H1 (cell line): ENCODE data around the gene THOC5. TPM values are rescaled to one million over a fixed set of nuclear protein-coding genes. Genes with fewer than 3 reads are reported as not detected.

Experiments
- ASH2L ChIP-seq: fragments of 200-600, 300-600 bp; sonication (generic); IDR thresholded peaks from one replicate; pipeline ENCODE4 v1.7.1; 2017; ENCODE audit warnings: low read length
- BRCA1 ChIP-seq: IDR thresholded peaks from 2 replicates; pipeline ENCODE4 v1.6.1; 2012; ENCODE audit warnings: low read depth, low read length, improper control_type of control experiment
- PHF8 ChIP-seq: fragments of 200-600 bp; sonication (generic); conservative IDR thresholded peaks from 2 replicates; pipeline ENCODE4 v1.7.1; 2012; ENCODE audit warnings: low read depth, mild to moderate bottlenecking, inconsistent platforms, low read length, moderate library complexity
- SIN3A ChIP-seq, 2 experiments: IDR thresholded peaks in 1 of 2; conservative IDR thresholded peaks in 1 of 2; 2 replicates each; pipeline ENCODE4 v1.6.1; 2011 to 2012; ENCODE audit warnings: low read length in 2 of 2, improper control_type of control experiment in 1 of 2, low read depth in 1 of 2, mild to moderate bottlenecking in 1 of 2
- TAF7 ChIP-seq: optimal IDR thresholded peaks from 2 replicates; pipeline ENCODE3; 2011; ENCODE audit warnings: low read depth, mild to moderate bottlenecking, inconsistent platforms, low read length, moderate library complexity, borderline replicate concordance
- polyA plus RNA-seq, 7 experiments: library from polyadenylated mRNA; depleted of rRNA in 3 of 7; stranded (reverse) in 5 of 7; unstranded in 2 of 7; fragments of >200 nt in 5 of 7; fragments of 200-250 nt in 2 of 7; gene quantifications; 1 replicate in 5 of 7; 2 replicates in 1 of 7; 4 replicates in 1 of 7; pipeline versions ENCODE4 v1.2.1 to v1.2.3, GENCODE V29; 2011 to 2013; ENCODE audit warnings: missing spikeins in 2 of 7, mixed read lengths in 2 of 7
- total RNA-seq: library from RNA; stranded (reverse); fragmentation: NEBNext Ultra II Directional; extraction: Animal tissue kit (Norgen Biotek cat#: 25700); gene quantifications from 2 replicates; pipeline ENCODE4 v1.2.1, GENCODE V29; 2021
- TF ChIP-seq, protein P1 (sequence below): fragments of 300-600 bp; sonication (generic); IDR thresholded peaks from 2 replicates; pipeline ENCODE4 v1.7.1; 2012; ENCODE audit warnings: low read length, moderate library complexity, mild to moderate bottlenecking, inconsistent platforms; ENCODE audit not compliant: insufficient replicate concordance

THOC5 gene
- total and polyA plus RNA-seq, 2 of the 8 experiments (the other 6 are each of a cell fraction or from before 2014, with no cell fraction given) = 27.7 to 65.7 TPM

DNA sequence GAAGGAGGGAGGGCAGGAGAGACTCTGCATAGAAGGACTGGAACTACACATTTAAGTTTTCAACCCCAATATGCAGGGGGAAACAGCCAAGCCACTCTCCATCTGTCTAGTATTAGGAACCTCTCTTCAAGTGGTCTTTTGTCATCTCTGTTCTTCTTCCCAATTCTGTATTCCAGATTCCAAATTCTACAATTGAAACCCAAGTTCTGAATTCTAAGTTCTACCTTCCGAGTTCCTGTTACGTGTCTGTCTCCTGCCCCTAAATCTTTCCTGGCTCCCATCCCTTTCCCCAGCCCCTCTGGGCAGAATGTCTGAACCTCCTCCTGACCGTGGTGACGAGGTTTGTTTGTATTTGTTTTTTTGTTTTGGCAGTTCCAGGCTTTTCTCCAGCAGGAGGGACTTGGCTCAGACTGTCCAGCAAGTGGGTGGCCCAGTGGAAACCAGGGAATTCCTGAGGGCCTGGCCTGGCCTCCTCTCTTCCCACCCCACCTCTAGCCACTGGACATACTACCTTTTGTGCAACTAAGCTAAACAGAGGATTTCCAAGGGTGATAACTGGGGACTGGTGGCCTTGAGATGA lies 1.6 kb upstream of the THOC5 start (continued):
- TF ChIP-seq, protein P1, sequence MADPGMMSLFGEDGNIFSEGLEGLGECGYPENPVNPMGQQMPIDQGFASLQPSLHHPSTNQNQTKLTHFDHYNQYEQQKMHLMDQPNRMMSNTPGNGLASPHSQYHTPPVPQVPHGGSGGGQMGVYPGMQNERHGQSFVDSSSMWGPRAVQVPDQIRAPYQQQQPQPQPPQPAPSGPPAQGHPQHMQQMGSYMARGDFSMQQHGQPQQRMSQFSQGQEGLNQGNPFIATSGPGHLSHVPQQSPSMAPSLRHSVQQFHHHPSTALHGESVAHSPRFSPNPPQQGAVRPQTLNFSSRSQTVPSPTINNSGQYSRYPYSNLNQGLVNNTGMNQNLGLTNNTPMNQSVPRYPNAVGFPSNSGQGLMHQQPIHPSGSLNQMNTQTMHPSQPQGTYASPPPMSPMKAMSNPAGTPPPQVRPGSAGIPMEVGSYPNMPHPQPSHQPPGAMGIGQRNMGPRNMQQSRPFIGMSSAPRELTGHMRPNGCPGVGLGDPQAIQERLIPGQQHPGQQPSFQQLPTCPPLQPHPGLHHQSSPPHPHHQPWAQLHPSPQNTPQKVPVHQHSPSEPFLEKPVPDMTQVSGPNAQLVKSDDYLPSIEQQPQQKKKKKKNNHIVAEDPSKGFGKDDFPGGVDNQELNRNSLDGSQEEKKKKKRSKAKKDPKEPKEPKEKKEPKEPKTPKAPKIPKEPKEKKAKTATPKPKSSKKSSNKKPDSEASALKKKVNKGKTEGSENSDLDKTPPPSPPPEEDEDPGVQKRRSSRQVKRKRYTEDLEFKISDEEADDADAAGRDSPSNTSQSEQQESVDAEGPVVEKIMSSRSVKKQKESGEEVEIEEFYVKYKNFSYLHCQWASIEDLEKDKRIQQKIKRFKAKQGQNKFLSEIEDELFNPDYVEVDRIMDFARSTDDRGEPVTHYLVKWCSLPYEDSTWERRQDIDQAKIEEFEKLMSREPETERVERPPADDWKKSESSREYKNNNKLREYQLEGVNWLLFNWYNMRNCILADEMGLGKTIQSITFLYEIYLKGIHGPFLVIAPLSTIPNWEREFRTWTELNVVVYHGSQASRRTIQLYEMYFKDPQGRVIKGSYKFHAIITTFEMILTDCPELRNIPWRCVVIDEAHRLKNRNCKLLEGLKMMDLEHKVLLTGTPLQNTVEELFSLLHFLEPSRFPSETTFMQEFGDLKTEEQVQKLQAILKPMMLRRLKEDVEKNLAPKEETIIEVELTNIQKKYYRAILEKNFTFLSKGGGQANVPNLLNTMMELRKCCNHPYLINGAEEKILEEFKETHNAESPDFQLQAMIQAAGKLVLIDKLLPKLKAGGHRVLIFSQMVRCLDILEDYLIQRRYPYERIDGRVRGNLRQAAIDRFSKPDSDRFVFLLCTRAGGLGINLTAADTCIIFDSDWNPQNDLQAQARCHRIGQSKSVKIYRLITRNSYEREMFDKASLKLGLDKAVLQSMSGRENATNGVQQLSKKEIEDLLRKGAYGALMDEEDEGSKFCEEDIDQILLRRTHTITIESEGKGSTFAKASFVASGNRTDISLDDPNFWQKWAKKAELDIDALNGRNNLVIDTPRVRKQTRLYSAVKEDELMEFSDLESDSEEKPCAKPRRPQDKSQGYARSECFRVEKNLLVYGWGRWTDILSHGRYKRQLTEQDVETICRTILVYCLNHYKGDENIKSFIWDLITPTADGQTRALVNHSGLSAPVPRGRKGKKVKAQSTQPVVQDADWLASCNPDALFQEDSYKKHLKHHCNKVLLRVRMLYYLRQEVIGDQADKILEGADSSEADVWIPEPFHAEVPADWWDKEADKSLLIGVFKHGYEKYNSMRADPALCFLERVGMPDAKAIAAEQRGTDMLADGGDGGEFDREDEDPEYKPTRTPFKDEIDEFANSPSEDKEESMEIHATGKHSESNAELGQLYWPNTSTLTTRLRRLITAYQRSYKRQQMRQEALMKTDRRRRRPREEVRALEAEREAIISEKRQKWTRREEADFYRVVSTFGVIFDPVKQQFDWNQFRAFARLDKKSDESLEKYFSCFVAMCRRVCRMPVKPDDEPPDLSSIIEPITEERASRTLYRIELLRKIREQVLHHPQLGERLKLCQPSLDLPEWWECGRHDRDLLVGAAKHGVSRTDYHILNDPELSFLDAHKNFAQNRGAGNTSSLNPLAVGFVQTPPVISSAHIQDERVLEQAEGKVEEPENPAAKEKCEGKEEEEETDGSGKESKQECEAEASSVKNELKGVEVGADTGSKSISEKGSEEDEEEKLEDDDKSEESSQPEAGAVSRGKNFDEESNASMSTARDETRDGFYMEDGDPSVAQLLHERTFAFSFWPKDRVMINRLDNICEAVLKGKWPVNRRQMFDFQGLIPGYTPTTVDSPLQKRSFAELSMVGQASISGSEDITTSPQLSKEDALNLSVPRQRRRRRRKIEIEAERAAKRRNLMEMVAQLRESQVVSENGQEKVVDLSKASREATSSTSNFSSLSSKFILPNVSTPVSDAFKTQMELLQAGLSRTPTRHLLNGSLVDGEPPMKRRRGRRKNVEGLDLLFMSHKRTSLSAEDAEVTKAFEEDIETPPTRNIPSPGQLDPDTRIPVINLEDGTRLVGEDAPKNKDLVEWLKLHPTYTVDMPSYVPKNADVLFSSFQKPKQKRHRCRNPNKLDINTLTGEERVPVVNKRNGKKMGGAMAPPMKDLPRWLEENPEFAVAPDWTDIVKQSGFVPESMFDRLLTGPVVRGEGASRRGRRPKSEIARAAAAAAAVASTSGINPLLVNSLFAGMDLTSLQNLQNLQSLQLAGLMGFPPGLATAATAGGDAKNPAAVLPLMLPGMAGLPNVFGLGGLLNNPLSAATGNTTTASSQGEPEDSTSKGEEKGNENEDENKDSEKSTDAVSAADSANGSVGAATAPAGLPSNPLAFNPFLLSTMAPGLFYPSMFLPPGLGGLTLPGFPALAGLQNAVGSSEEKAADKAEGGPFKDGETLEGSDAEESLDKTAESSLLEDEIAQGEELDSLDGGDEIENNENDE = no peak
- TF ChIP-seq BRCA1 (no peak), SIN3A (conservative IDR thresholded peaks at IDR 0.05 in 1 of 2, IDR thresholded peaks at IDR 0.05 in 1 of 2; ENCODE audit: low read depth in 1 of 2, low read length in 2 of 2) (no peak), ASH2L (no peak), TAF7 (no peak), PHF8 (no peak)
